Erythroblast (primary cell): ENCODE data around the gene MXRA7.

Source experiments
- GATA1 ChIP-seq: IDR thresholded peaks from 2 replicates; pipeline ENCODE4 v1.6.1; 2011; ENCODE audit warnings: low read depth, mild to moderate bottlenecking, control low read depth, low read length, moderate library complexity
- POLR2A ChIP-seq: IDR thresholded peaks from 2 replicates; pipeline ENCODE4 v1.6.1; 2011; ENCODE audit warnings: mild to moderate bottlenecking, low read length

DNA sequence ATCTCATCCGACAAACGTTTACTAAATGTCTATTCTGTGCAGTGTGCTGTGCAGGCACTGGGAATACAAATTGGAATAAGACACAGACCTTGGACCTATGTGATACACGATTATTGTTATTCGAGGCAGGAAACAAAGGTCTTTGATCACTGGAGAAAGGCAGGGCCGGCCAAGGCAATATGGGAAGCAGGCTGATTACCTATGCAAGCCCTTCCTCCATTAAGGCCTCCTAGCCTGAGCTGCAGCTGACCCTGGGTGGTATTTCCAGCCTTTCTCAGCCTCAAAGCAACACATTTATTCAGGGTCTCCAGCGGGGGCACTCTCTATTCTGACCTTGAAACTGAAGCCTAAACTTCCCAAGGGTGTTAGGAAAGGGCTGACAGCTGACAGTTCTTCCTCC is 80.6 kb downstream of the MXRA7 start:
- no peak for TF ChIP-seq POLR2A
- no peak for TF ChIP-seq GATA1
